Endothelial cell of umbilical vein (primary cell): Measurements from ENCODE around the gene CDX1. TPM values are rescaled to one million over a fixed set of nuclear protein-coding genes. Genes with fewer than 3 reads are reported as not detected.

Source experiments
- BruUV-seq: library from RNA; stranded (reverse); fragments of 400-500 nt; replicated peaks from 2 replicates; lab custom pipeline; 2021; lab: Mats Ljungman, UMichigan
- CTCF ChIA-PET: fragments of 300-600, 350-600 bp; sonication (Branson Sonifier 250); formaldehyde crosslinking; loops from one replicate; lab custom pipeline; 2021; ENCODE audit warnings: antibody characterized with exemption, inconsistent platforms; lab: Charles Lee
- POLR2A ChIA-PET: fragments of 300-600, 350-600 bp; sonication (Branson Sonifier 250); formaldehyde crosslinking; loops from one replicate; lab custom pipeline; 2021; ENCODE audit warnings: antibody characterized with exemption, inconsistent platforms; lab: Charles Lee
- DNase-seq: peaks from one replicate; pipeline ENCODE4 v3.0.0-alpha.2; 2011; ENCODE audit warnings: low read depth, low spot score
- FAIRE-seq: peaks from 2 replicates; lab custom pipeline; 2011; peaks lifted over from hg19 to GRCh38; lab: Jason Lieb, UNC
- H2AFZ ChIP-seq: 2 replicates; pipeline ENCODE4 v1.6.0; 2012; ENCODE audit warnings: low read depth, low read length, control low read depth, inconsistent platforms
- H3K27ac ChIP-seq: 2 replicates; pipeline ENCODE4 v1.5.1; 2011; ENCODE audit warnings: low read depth, mild to moderate bottlenecking, control low read depth, low read length, moderate library complexity; ENCODE audit not compliant: insufficient read depth
- H3K27me3 ChIP-seq, 2 experiments: 2 replicates each; pipeline versions ENCODE4 v1.6.0 to v1.6.1; 2011; ENCODE audit warnings: low read length in 2 of 2, mixed read lengths in 1 of 2; ENCODE audit not compliant: control insufficient read depth in 2 of 2, insufficient read depth in 2 of 2
- H3K36me3 ChIP-seq, 2 experiments: 2 replicates in 1 of 2; 3 replicates in 1 of 2; pipeline ENCODE4 v1.5.1; 2011; ENCODE audit warnings: low read length in 2 of 2, mild to moderate bottlenecking in 1 of 2, moderate library complexity in 1 of 2; ENCODE audit not compliant: control insufficient read depth in 2 of 2, insufficient read depth in 2 of 2; ENCODE audit errors: extremely low read depth in 1 of 2
- H3K4me1 ChIP-seq: 3 replicates; pipeline ENCODE4 v1.5.1; 2011; ENCODE audit warnings: mild to moderate bottlenecking, low read length; ENCODE audit not compliant: control insufficient read depth, insufficient read depth; ENCODE audit errors: extremely low read depth
- H3K4me2 ChIP-seq: 2 replicates; pipeline ENCODE4 v1.6.1; 2011; ENCODE audit warnings: low read length, control low read depth, mixed read lengths; ENCODE audit not compliant: insufficient read depth
- H3K4me3 ChIP-seq, 3 experiments: fragments of 200-600 bp in 1 of 3; sonication (generic), shearing (Covaris generic) in 1 of 3; replicated peaks in 1 of 3; 2 replicates each; pipeline ENCODE4 v1.5.1; 2011 to 2016; ENCODE audit warnings: control low read depth in 3 of 3, low read length in 3 of 3, mild to moderate bottlenecking in 2 of 3, inconsistent platforms in 1 of 3, low read depth in 1 of 3, moderate library complexity in 1 of 3; ENCODE audit not compliant: insufficient read depth in 1 of 3
- H3K79me2 ChIP-seq: 2 replicates; pipeline ENCODE4 v1.6.0; 2012; ENCODE audit warnings: low read length, inconsistent platforms; ENCODE audit not compliant: control insufficient read depth, insufficient read depth
- H3K9ac ChIP-seq: replicated peaks from 2 replicates; pipeline ENCODE3; 2011; ENCODE audit warnings: low read length, control low read depth; ENCODE audit not compliant: insufficient read depth; ENCODE audit errors: extremely low read depth
- H3K9me1 ChIP-seq: replicated peaks from 3 replicates; pipeline ENCODE4 v1.6.0; 2011; ENCODE audit warnings: mild to moderate bottlenecking, low read length; ENCODE audit not compliant: control insufficient read depth, insufficient read depth; ENCODE audit errors: extremely low read depth
- H3K9me3 ChIP-seq: replicated peaks from 2 replicates; pipeline ENCODE4 v1.5.1; 2012; ENCODE audit warnings: low read length, inconsistent platforms; ENCODE audit not compliant: control insufficient read depth, insufficient read depth
- H4K20me1 ChIP-seq: replicated peaks from 2 replicates; pipeline ENCODE3; 2011; ENCODE audit warnings: mild to moderate bottlenecking, low read length; ENCODE audit not compliant: control insufficient read depth, insufficient read depth; ENCODE audit errors: extremely low read depth
- CTCF ChIP-seq, 2 donors: IDR thresholded peaks; 1 replicate in 1 of 2; 2 replicates in 1 of 2; pipeline ENCODE4 v1.5.1; 2011; ENCODE audit warnings: low read length in 2 of 2, mild to moderate bottlenecking in 2 of 2, moderate library complexity in 2 of 2, control low read depth in 1 of 2, inconsistent platforms in 1 of 2, low read depth in 1 of 2; ENCODE audit not compliant: insufficient read depth in 1 of 2; ENCODE audit errors: extremely low read depth in 1 of 2
- EZH2 ChIP-seq: IDR thresholded peaks from 2 replicates; pipeline ENCODE4 v1.6.1; 2012; ENCODE audit warnings: borderline replicate concordance, low read depth, mild to moderate bottlenecking, moderate library complexity, low read length, inconsistent platforms; ENCODE audit not compliant: severe bottlenecking
- FOS ChIP-seq: IDR thresholded peaks from 2 replicates; pipeline ENCODE4 v1.6.1; 2011; ENCODE audit warnings: mild to moderate bottlenecking, low read length, moderate library complexity, borderline replicate concordance; ENCODE audit not compliant: insufficient read depth
- GATA2 ChIP-seq: IDR thresholded peaks from 2 replicates; pipeline ENCODE4 v1.7.0; 2011; ENCODE audit warnings: low read depth, mild to moderate bottlenecking, moderate library complexity, mixed read lengths, low read length; ENCODE audit not compliant: insufficient read length, insufficient read depth
- JUN ChIP-seq: IDR thresholded peaks from 2 replicates; pipeline ENCODE4 v1.6.1; 2011; ENCODE audit warnings: borderline replicate concordance, low read depth; ENCODE audit not compliant: insufficient read length, insufficient read depth
- MAX ChIP-seq: IDR thresholded peaks from 2 replicates; pipeline ENCODE4 v1.6.1; 2011; ENCODE audit not compliant: insufficient read depth, insufficient read length
- MYC ChIP-seq: IDR thresholded peaks from one replicate; pipeline ENCODE4 v1.6.1; 2011; ENCODE audit warnings: mild to moderate bottlenecking, low read depth, low read length
- POLR2A ChIP-seq: IDR thresholded peaks from 2 replicates; pipeline ENCODE4 v1.6.1; 2012; ENCODE audit warnings: low read depth, mild to moderate bottlenecking, control low read depth, low read length
- POLR2AphosphoS5 ChIP-seq: IDR thresholded peaks from 2 replicates; pipeline ENCODE4 v1.6.1; 2012; ENCODE audit warnings: low read depth, mild to moderate bottlenecking, control low read depth, low read length, moderate library complexity; ENCODE audit not compliant: insufficient read depth
- dilution Hi-C: fragments of 300-500 bp; cut with MboI; formaldehyde crosslinking; loops from one replicate; pipeline ENCODE4 v1.15.0; 2019; ENCODE audit warnings: low sequenced_read_pairs; ENCODE audit not compliant: extremely low pct_ligation_motif_present
- intact Hi-C: fragments of 100-400 bp; cut with micrococcal nuclease; formaldehyde crosslinking; loops from one replicate; pipeline ENCODE4 v1.10.0; 2022
- polyA plus RNA-seq, 4 experiments: library from polyadenylated mRNA; depleted of rRNA in 3 of 4; stranded (reverse) in 3 of 4; unstranded in 1 of 4; fragments of >200 nt; gene quantifications; 2 replicates each; pipeline versions ENCODE4 v1.2.1 to v1.2.3, GENCODE V29; 2011 to 2012; ENCODE audit warnings: missing spikeins in 1 of 4
- total RNA-seq: library from RNA; stranded (reverse); gene quantifications from 2 replicates; pipeline ENCODE4 v1.2.3, GENCODE V29; 2021

The CDX1 gene
- total and polyA plus RNA-seq, 2 donors (not counting 3 experiments of a cell fraction or from before 2014, with no cell fraction given), result not detected

- Histone ChIP-seq H3K4me1 (no peaks in the 10 kb centered on the region), H3K9me1 (no peaks in the 10 kb centered on the region), H3K9ac (no peak overlapping the region), H3K79me2 (no peaks in the 10 kb centered on the region), H3K36me3 (no peaks in the 10 kb centered on the region), H4K20me1 (no peaks in the 10 kb centered on the region), H2AFZ (no peak overlapping the region), H3K27ac (no peak overlapping the region), H3K27me3 (peaks cover 0 to 2% of the 10 kb centered on the region in 2 experiments), H3K4me3 (no peak overlapping the region), H3K4me2 (no peak overlapping the region), H3K9me3 (no peaks in the 10 kb centered on the region)
- dilution Hi-C loops, result no loop called here
- TF ChIP-seq MYC, result no peak
- no peak for TF ChIP-seq EZH2
- TF ChIP-seq POLR2AphosphoS5, result no peak
- no peak for TF ChIP-seq MAX
- TF ChIP-seq GATA2, result no peak
- no peak for TF ChIP-seq CTCF (IDR thresholded peaks at IDR 0.05; ENCODE audit: extremely low read depth in 1 of 2, insufficient read depth in 1 of 2, low read depth in 1 of 2, low read length in 2 of 2)
- TF ChIP-seq JUN, result no peak
- TF ChIP-seq POLR2A, result no peak
- TF ChIP-seq FOS, result no peak
- intact Hi-C loops, result no loop called here
- POLR2A ChIA-PET, result no interaction called here
- DNase-seq, result no peak
- FAIRE-seq, result no peak
- BruUV-seq, result no TSS peak
- CTCF ChIA-PET, result interaction anchor here (1.1 kb wide), 1 partner anchor 11 kb away, joined by 3 read pairs; no protein-coding TSS in a partner anchor
Measured at GRCh38 chr5:150229571-150229970, 63.0 kb downstream of the CDX1 start.
